A549 (cell line): Measurements from ENCODE around the gene S100A7. TPM values are rescaled to one million over a fixed set of nuclear protein-coding genes. Genes with fewer than 3 reads are reported as not detected.

Experiments
- ATAC-seq, 2 experiments: fragments of 200-7000 bp in 1 of 2; fragments of >200 bp in 1 of 2; cut with Nextera tagmentation in 1 of 2; cut with Tn5 transposase in 1 of 2; 3 replicates each; pipeline versions ENCODE4 v1.8.0 to v1.9.1; 2018 to 2020; ENCODE audit warnings: mild to moderate bottlenecking in 1 of 2, moderate library complexity in 1 of 2
- CTCF ChIA-PET: fragments of 300-600 bp; sonication (Branson Sonifier 250); formaldehyde crosslinking; extraction: SDS; loops from one replicate; lab custom pipeline; 2021; ENCODE audit warnings: antibody characterized with exemption, inconsistent platforms; lab: Yijun Ruan, JAX
- POLR2A ChIA-PET: fragments of 350-600 bp; formaldehyde crosslinking; extraction: SDS; loops from one replicate; lab custom pipeline; 2021; ENCODE audit warnings: antibody characterized with exemption, inconsistent platforms; lab: Yijun Ruan, JAX
- DNase-seq, 2 experiments: peaks; one replicate each; pipeline versions ENCODE4 v3.0.0 to v3.0.0-alpha.2; 2011 to 2016; ENCODE audit warnings: low read depth in 1 of 2, low spot score in 1 of 2
- FAIRE-seq: peaks from 2 replicates; lab custom pipeline; 2011; peaks lifted over from hg19 to GRCh38; lab: Jason Lieb, UNC
- H3K27ac ChIP-seq, 2 experiments: fragments of >200 bp; sonication (Bioruptor Twin); formaldehyde crosslinking; 3 replicates each; pipeline ENCODE4 v1.5.1; 2016 to 2017
- H3K4me1 ChIP-seq: fragments of >200 bp; sonication (Bioruptor Twin); formaldehyde crosslinking; 3 replicates; pipeline ENCODE4 v1.6.1; 2016
- H3K4me2 ChIP-seq: fragments of >200 bp; sonication (Bioruptor Twin); formaldehyde crosslinking; 3 replicates; pipeline ENCODE4 v1.6.1; 2016
- H3K4me3 ChIP-seq: fragments of >200 bp; sonication (Bioruptor Twin); formaldehyde crosslinking; 3 replicates; pipeline ENCODE4 v1.5.1; 2016
- H3K9me3 ChIP-seq: fragments of >200 bp; sonication (Bioruptor Twin); formaldehyde crosslinking; 3 replicates; pipeline ENCODE4 v1.6.1; 2016
- BCL3 ChIP-seq: fragments of >200 bp; sonication (Bioruptor Twin); formaldehyde crosslinking; IDR thresholded peaks from 3 replicates; pipeline ENCODE4 v1.6.1; 2016
- CBX2 ChIP-seq: fragments of 200-600 bp; sonication (generic); IDR thresholded peaks from 2 replicates; pipeline ENCODE4 v1.6.1; 2016; ENCODE audit warnings: low read depth, mild to moderate bottlenecking, borderline replicate concordance
- CBX8 ChIP-seq: fragments of 200-600 bp; sonication (generic); IDR thresholded peaks from 2 replicates; pipeline ENCODE4 v1.6.1; 2016
- CEBPB ChIP-seq, 2 experiments: fragments of >200 bp in 1 of 2; sonication (Bioruptor Twin) in 1 of 2; formaldehyde crosslinking in 1 of 2; IDR thresholded peaks; 2 replicates each; pipeline ENCODE4 v1.6.1; 2012 to 2016
- CHD2 ChIP-seq: fragments of 150-350 bp; IDR thresholded peaks from 2 replicates; pipeline ENCODE4 v1.6.1; 2014; ENCODE audit warnings: low read length; ENCODE audit not compliant: partially characterized antibody
- CHD4 ChIP-seq: fragments of 200-600 bp; sonication (generic); IDR thresholded peaks from 2 replicates; pipeline ENCODE4 v1.6.1; 2016; ENCODE audit warnings: antibody characterized with exemption, mild to moderate bottlenecking, borderline replicate concordance
- EHF ChIP-seq: fragments of 250-450 bp; sonication (Bioruptor Pico); IDR thresholded peaks from 2 replicates; pipeline ENCODE4 v1.5.0; 2020; ENCODE audit warnings: mild to moderate bottlenecking
- ESRRA ChIP-seq: fragments of 150-350 bp; IDR thresholded peaks from 2 replicates; pipeline ENCODE4 v1.6.1; 2014; ENCODE audit warnings: mild to moderate bottlenecking, low read length, borderline replicate concordance
- FOXS1 ChIP-seq: fragments of 250-450 bp; sonication (Bioruptor Pico); IDR thresholded peaks from 2 replicates; pipeline ENCODE4 v1.5.0; 2020; ENCODE audit warnings: mild to moderate bottlenecking, moderate library complexity
- GATA3 ChIP-seq: IDR thresholded peaks from 2 replicates; pipeline ENCODE4 v1.6.1; 2012; ENCODE audit warnings: borderline replicate concordance
- HOXA7 ChIP-seq: fragments of 250-450 bp; sonication (Bioruptor Pico); IDR thresholded peaks from 2 replicates; pipeline ENCODE4 v1.5.0; 2020; ENCODE audit warnings: mild to moderate bottlenecking, moderate library complexity
- HOXB13 ChIP-seq: fragments of 250-450 bp; sonication (Bioruptor Pico); IDR thresholded peaks from 2 replicates; pipeline ENCODE4 v1.5.0; 2020; ENCODE audit warnings: low read depth, mild to moderate bottlenecking, moderate library complexity
- HOXB5 ChIP-seq: fragments of 250-450 bp; sonication (Bioruptor Pico); IDR thresholded peaks from 2 replicates; pipeline ENCODE4 v1.5.0; 2020; ENCODE audit warnings: mild to moderate bottlenecking, moderate library complexity
- JUN ChIP-seq, 2 experiments: fragments of >200 bp; sonication (Bioruptor Twin); formaldehyde crosslinking; IDR thresholded peaks; 2 replicates in 1 of 2; 3 replicates in 1 of 2; pipeline ENCODE4 v1.6.1; 2016 to 2017
- JUNB ChIP-seq: fragments of >200 bp; sonication (Bioruptor Twin); formaldehyde crosslinking; IDR thresholded peaks from 2 replicates; pipeline ENCODE4 v1.6.1; 2016
- MAFK ChIP-seq: fragments of 450-650 bp; IDR thresholded peaks from 2 replicates; pipeline ENCODE4 v1.6.1; 2014; ENCODE audit not compliant: partially characterized antibody
- MAX ChIP-seq: IDR thresholded peaks from 2 replicates; pipeline ENCODE4 v1.6.1; 2012
- MAZ ChIP-seq: fragments of 150-350 bp; IDR thresholded peaks from 2 replicates; pipeline ENCODE4 v1.6.1; 2014; ENCODE audit warnings: antibody characterized with exemption, low read depth, low read length, borderline replicate concordance
- NFE2L2 ChIP-seq: fragments of 150-350 bp; conservative IDR thresholded peaks from 2 replicates; pipeline ENCODE4 v1.6.1; 2014; ENCODE audit warnings: low read length
- NPAS2 ChIP-seq: fragments of 250-450 bp; sonication (Bioruptor Pico); IDR thresholded peaks from 2 replicates; pipeline ENCODE4 v1.8.0; 2022; ENCODE audit warnings: mild to moderate bottlenecking, moderate library complexity, borderline replicate concordance
- RARB ChIP-seq: fragments of 250-450 bp; sonication (Bioruptor Pico); IDR thresholded peaks from 2 replicates; pipeline ENCODE4 v1.8.0; 2021; ENCODE audit warnings: mild to moderate bottlenecking, moderate library complexity
- RCOR1 ChIP-seq: fragments of 150-350 bp; IDR thresholded peaks from 2 replicates; pipeline ENCODE4 v1.6.1; 2014; ENCODE audit warnings: antibody characterized with exemption, low read length, low read depth
- RNF2 ChIP-seq: fragments of 200-600 bp; sonication (generic); IDR thresholded peaks from 2 replicates; pipeline ENCODE4 v1.6.1; 2016; ENCODE audit warnings: low read depth, mild to moderate bottlenecking, antibody characterized with exemption, moderate library complexity, borderline replicate concordance
- USF2 ChIP-seq: fragments of 450-650 bp; IDR thresholded peaks from 2 replicates; pipeline ENCODE4 v1.6.1; 2014; ENCODE audit warnings: antibody characterized with exemption
- ZC3H11A ChIP-seq: fragments of 450-650 bp; IDR thresholded peaks from 2 replicates; pipeline ENCODE4 v1.6.1; 2014; ENCODE audit warnings: antibody characterized with exemption, mild to moderate bottlenecking
- ZNF302 ChIP-seq: fragments of 250-450 bp; sonication (Bioruptor Pico); IDR thresholded peaks from 2 replicates; pipeline ENCODE4 v1.9.0; 2021; ENCODE audit warnings: inconsistent platforms, mild to moderate bottlenecking, moderate library complexity
- WGBS: methylation state at CpG from one replicate; pipeline ENCODE4 v1.1.6; 2017; ENCODE audit errors: missing lambda C conversion rate; 5-methylcytosine and 5-hydroxymethylcytosine counted together
- polyA plus RNA-seq, 4 experiments: library from polyadenylated mRNA; depleted of rRNA in 3 of 4; stranded (reverse); fragments of >200 nt; fragmentation: RNase III in 1 of 4; extraction: RNeasy Plus Mini Kit Qiagen cat#74134 plus additional on column Dnase treatment in 1 of 4; gene quantifications; 2 replicates in 3 of 4; 3 replicates in 1 of 4; pipeline ENCODE4 v1.2.3, GENCODE V29; 2011 to 2017

S100A7 gene
- polyA plus RNA-seq, 2 of the 4 experiments (the other 2 are of a cell fraction): not detected

- CTCF ChIA-PET: interaction anchor here (1.2 to 4.1 kb wide), 5 partner anchors 10 to 121 kb away, joined by 3 to 28 read pairs (median 16); partner anchors contain the start of gene S100A9
- FAIRE-seq: no peak
- 37% methylated on average over 4 of the region's 4 CpGs for WGBS
Measured at GRCh38 chr1:153476491-153477093, 16.1 kb upstream of the S100A7 start.

GRCh38 chr1:153475282-153475681 lies 14.8 kb upstream of the S100A7 start:
- WGBS: 23% methylated on average over 2 of the region's 2 CpGs
- Histone ChIP-seq H3K4me1 (peaks cover 11% of the 10 kb centered on the region), H3K4me3 (no peak overlapping the region), H3K9me3 (peaks cover 2% of the 10 kb centered on the region; the same call in 1 of the 3 replicates), H3K4me2 (no peak overlapping the region), H3K27ac (no peak overlapping the region; a peak in 1 of 6 replicates)
- ChIA-PET POLR2A (no interaction called here), CTCF (interaction anchor here (0.9 to 2.5 kb wide), 3 partner anchors 9 to 86 kb away, joined by 3 to 18 read pairs (median 7); no protein-coding TSS in a partner anchor)
- DNase-seq: no peak
- FAIRE-seq: no peak
- TF ChIP-seq HOXA7: no peak
- no peak for TF ChIP-seq USF2
- no peak for TF ChIP-seq MAFK
- no peak for TF ChIP-seq FOXS1 (CRISPR knock-in tag)
- no peak for TF ChIP-seq CHD2
- no peak for TF ChIP-seq ZNF302 (CRISPR knock-in tag)
- TF ChIP-seq RNF2: no peak
- no peak for ATAC-seq

More at GRCh38 chr1:153476491-153477093, 16.1 kb upstream of the S100A7 start:
- H3K27ac ChIP-seq: no peak overlapping the region
- POLR2A ChIA-PET: no interaction called here
- H3K4me3 ChIP-seq: no peak overlapping the region
- H3K4me2 ChIP-seq: no peak overlapping the region
- TF ChIP-seq RCOR1 (no peak), RARB (CRISPR knock-in tag) (no peak), CHD4 (no peak), FOXS1 (CRISPR knock-in tag) (no peak), JUN (IDR thresholded peaks at IDR 0.05) (no peak), GATA3 (no peak), EHF (no peak), HOXB13 (CRISPR knock-in tag) (no peak), BCL3 (no peak), HOXB5 (CRISPR knock-in tag) (no peak)
- no peaks in the 10 kb centered on the region; the same call in 2 of the 3 replicates for H3K9me3 ChIP-seq
- no peak for ATAC-seq
- H3K4me1 ChIP-seq: peaks cover 19% of the 10 kb centered on the region
- no peak for DNase-seq

GRCh38 chr1:153474347-153474746 lies 13.9 kb upstream of the S100A7 start:
- peaks cover 2% of the 10 kb centered on the region; the same call in 1 of the 3 replicates for H3K9me3 ChIP-seq
- peak; percentile 23 to 52; a peak in 2 of 6 replicates for ATAC-seq
- H3K4me2 ChIP-seq: peak overlapping the region; percentile 18; the same call in 1 of the 3 replicates
- FAIRE-seq: no peak
- 0 out of 4 replicates have a peak, but pooled peaks of 1 of the 2 experiments have one; percentile 16 for TF ChIP-seq CEBPB (IDR thresholded peaks at IDR 0.05)
- 0 out of 2 replicates have a peak, but pooled peaks have one; percentile 31 for TF ChIP-seq JUNB
- no peak for TF ChIP-seq CBX2
- TF ChIP-seq NPAS2 (CRISPR knock-in tag): no peak
- TF ChIP-seq NFE2L2: no peak
- TF ChIP-seq MAX: no peak
- TF ChIP-seq CBX8: no peak
- no peak for TF ChIP-seq ZC3H11A
- TF ChIP-seq ESRRA: no peak
- no peak for TF ChIP-seq HOXB5 (CRISPR knock-in tag)
- TF ChIP-seq GATA3: no peak
- no peak for TF ChIP-seq MAZ
- no peak for TF ChIP-seq USF2
- no peak for TF ChIP-seq HOXB13 (CRISPR knock-in tag)
- no peak for TF ChIP-seq EHF
- TF ChIP-seq, all 56 proteins: peak for 2
- CTCF ChIA-PET: interaction anchor here (2.3 to 2.5 kb wide), 2 partner anchors 8 to 21 kb away, joined by 7 to 18 read pairs; no protein-coding TSS in a partner anchor
- POLR2A ChIA-PET: interaction anchor here (0.7 kb wide), 1 partner anchor 283 kb away, joined by 4 read pairs; no protein-coding TSS in a partner anchor
- peaks cover 9% of the 10 kb centered on the region for H3K4me1 ChIP-seq
- H3K4me3 ChIP-seq: no peak overlapping the region
- peak overlapping the region in 1 of 2 experiments; percentile 9; a peak in 1 of 6 replicates for H3K27ac ChIP-seq
- DNase-seq: no peak
- WGBS: 10% methylated on average over 3 of the region's 3 CpGs
